Measurements from ENCODE around the gene KCNE4. TPM values are rescaled to one million over a fixed set of nuclear protein-coding genes. Genes with fewer than 3 reads are reported as not detected.
"Not testable (repeated sequence)": the region's sequence is repeated elsewhere in the genome, so short reads cannot be mapped to it uniquely, and the experiment has no call there.

KCNE4 gene
- polyA plus RNA-seq, 3 donors from 2014 or later: not detected

- H3K27ac Mint-ChIP-seq: no peak overlapping the region
- peaks cover 0 to 5% (median 0%) of the 10 kb centered on the region in 3 donors for H3K27me3 Mint-ChIP-seq (ENCODE audit: low read depth in 3 of 3)
- H3K36me3 Mint-ChIP-seq: no peaks in the 10 kb centered on the region
- H3K9me3 Mint-ChIP-seq: peaks cover 0 to 5% (median 1%) of the 10 kb centered on the region in 6 donors
- DNase-seq: no peak
- no peak overlapping the region for H3K4me3 Mint-ChIP-seq
- no peaks in the 10 kb centered on the region for H3K4me1 Mint-ChIP-seq
These were observed 24.6 kb downstream of the KCNE4 start for GRCh38 chr2:223076573-223076972.

- no peak overlapping the region for H3K27ac Mint-ChIP-seq
- H3K4me3 Mint-ChIP-seq: no peak overlapping the region
- H3K9me3 Mint-ChIP-seq: peaks cover 0 to 5% (median 1%) of the 10 kb centered on the region in 6 donors
These were observed 26.5 kb downstream of the KCNE4 start for GRCh38 chr2:223078482-223078881.

GRCh38 chr2:223079378-223079777 is 27.4 kb downstream of the KCNE4 start:
- Mint-ChIP-seq H3K36me3 (no peaks in the 10 kb centered on the region), H3K9me3 (peaks cover 0 to 5% (median 1%) of the 10 kb centered on the region in 6 donors), H3K4me1 (no peaks in the 10 kb centered on the region), H3K4me3 (no peak overlapping the region), H3K27me3 (ENCODE audit: low read depth in 3 of 3) (peaks cover 0 to 5% (median 0%) of the 10 kb centered on the region in 3 donors), H3K27ac (no peak overlapping the region)
- no peak for DNase-seq

More at GRCh38 chr2:223078482-223078881, 26.5 kb downstream of the KCNE4 start:
- no peak for DNase-seq
- no peaks in the 10 kb centered on the region for H3K4me1 Mint-ChIP-seq
- H3K36me3 Mint-ChIP-seq: no peaks in the 10 kb centered on the region
- peaks cover 0 to 5% (median 0%) of the 10 kb centered on the region in 3 donors for H3K27me3 Mint-ChIP-seq (ENCODE audit: low read depth in 3 of 3)

- H3K4me3 Mint-ChIP-seq: no peak overlapping the region
- no peaks in the 10 kb centered on the region for H3K36me3 Mint-ChIP-seq
- no peaks in the 10 kb centered on the region for H3K4me1 Mint-ChIP-seq
- H3K27me3 Mint-ChIP-seq (ENCODE audit: low read depth in 3 of 3): peaks cover 0 to 5% (median 1%) of the 10 kb centered on the region in 3 donors
- peaks cover 0 to 5% (median 1%) of the 10 kb centered on the region in 6 donors for H3K9me3 Mint-ChIP-seq
- H3K27ac Mint-ChIP-seq: no peak overlapping the region
- no peak for DNase-seq
These were observed 27.9 kb downstream of the KCNE4 start for GRCh38 chr2:223079925-223080324.

- not testable (repeated sequence) for H3K4me3 Mint-ChIP-seq; H3K36me3 Mint-ChIP-seq; H3K9me3 Mint-ChIP-seq; DNase-seq; H3K27ac Mint-ChIP-seq; H3K27me3 Mint-ChIP-seq (ENCODE audit: low read depth in 3 of 3); H3K4me1 Mint-ChIP-seq
These were observed 28.9 kb downstream of the KCNE4 start for GRCh38 chr2:223080790-223081360.

GRCh38 chr2:223081789-223082188 is 29.8 kb downstream of the KCNE4 start:
- no peak overlapping the region for H3K4me3 Mint-ChIP-seq
- no peaks in the 10 kb centered on the region for H3K4me1 Mint-ChIP-seq
- peaks cover 0 to 5% (median 1%) of the 10 kb centered on the region in 3 donors for H3K27me3 Mint-ChIP-seq (ENCODE audit: low read depth in 3 of 3)
- H3K27ac Mint-ChIP-seq: no peak overlapping the region
- peaks cover 0 to 3% (median under 1%) of the 10 kb centered on the region in 6 donors for H3K9me3 Mint-ChIP-seq
- no peaks in the 10 kb centered on the region for H3K36me3 Mint-ChIP-seq
- no peak for DNase-seq

- Mint-ChIP-seq H3K4me3 (no peak overlapping the region), H3K36me3 (no peaks in the 10 kb centered on the region), H3K27me3 (ENCODE audit: low read depth in 3 of 3) (peaks cover 0 to 5% (median 1%) of the 10 kb centered on the region in 3 donors), H3K27ac (no peak overlapping the region), H3K4me1 (no peaks in the 10 kb centered on the region), H3K9me3 (peaks cover 0 to 7% (median 0%) of the 10 kb centered on the region in 6 donors)
- DNase-seq: no peak
These were observed 30.7 kb downstream of the KCNE4 start for GRCh38 chr2:223082706-223083105.

- peak overlapping the region in 1 of 6 donors; percentile 26 for H3K27ac Mint-ChIP-seq
- DNase-seq: no peak
- H3K4me3 Mint-ChIP-seq: no peak overlapping the region
- H3K9me3 Mint-ChIP-seq: peaks cover 0 to 7% (median 0%) of the 10 kb centered on the region in 6 donors
- H3K4me1 Mint-ChIP-seq: no peaks in the 10 kb centered on the region
- no peaks in the 10 kb centered on the region for H3K36me3 Mint-ChIP-seq
- peaks cover 0 to 5% (median 1%) of the 10 kb centered on the region in 3 donors for H3K27me3 Mint-ChIP-seq (ENCODE audit: low read depth in 3 of 3)
These were observed 31.5 kb downstream of the KCNE4 start for GRCh38 chr2:223083402-223084070.

GRCh38 chr2:223084873-223085272 is 32.9 kb downstream of the KCNE4 start:
- no peak for DNase-seq
- H3K9me3 Mint-ChIP-seq: peaks cover 0 to 6% (median 0%) of the 10 kb centered on the region in 6 donors
- H3K27ac Mint-ChIP-seq: no peak overlapping the region
- H3K4me1 Mint-ChIP-seq: no peaks in the 10 kb centered on the region
- no peak overlapping the region for H3K4me3 Mint-ChIP-seq
- H3K36me3 Mint-ChIP-seq: no peaks in the 10 kb centered on the region
- H3K27me3 Mint-ChIP-seq (ENCODE audit: low read depth in 3 of 3): peaks cover 0 to 3% (median 1%) of the 10 kb centered on the region in 3 donors

- H3K4me3 Mint-ChIP-seq: no peak overlapping the region
- H3K36me3 Mint-ChIP-seq: no peaks in the 10 kb centered on the region
- peaks cover 0 to 1% (median 0%) of the 10 kb centered on the region in 3 donors for H3K27me3 Mint-ChIP-seq (ENCODE audit: low read depth in 3 of 3)
- DNase-seq: no peak
- H3K4me1 Mint-ChIP-seq: no peaks in the 10 kb centered on the region
- peaks cover 0 to 8% (median 0%) of the 10 kb centered on the region in 6 donors for H3K9me3 Mint-ChIP-seq
- H3K27ac Mint-ChIP-seq: no peak overlapping the region
These were observed 34.5 kb downstream of the KCNE4 start for GRCh38 chr2:223086370-223086981.

GRCh38 chr2:223087466-223087865 is 35.5 kb downstream of the KCNE4 start:
- H3K4me1 Mint-ChIP-seq: no peaks in the 10 kb centered on the region
- DNase-seq: no peak
- H3K27me3 Mint-ChIP-seq (ENCODE audit: low read depth in 3 of 3): peaks cover 0 to 1% (median 1%) of the 10 kb centered on the region in 3 donors
- H3K9me3 Mint-ChIP-seq: peaks cover 0 to 13% (median 0%) of the 10 kb centered on the region in 6 donors
- no peak overlapping the region for H3K4me3 Mint-ChIP-seq
- no peaks in the 10 kb centered on the region for H3K36me3 Mint-ChIP-seq
- H3K27ac Mint-ChIP-seq: no peak overlapping the region

GRCh38 chr2:223088866-223089265 is 36.9 kb downstream of the KCNE4 start:
- Mint-ChIP-seq H3K27ac (no peak overlapping the region), H3K27me3 (ENCODE audit: low read depth in 3 of 3) (peaks cover 0 to 1% (median 1%) of the 10 kb centered on the region in 3 donors), H3K36me3 (no peaks in the 10 kb centered on the region), H3K4me1 (no peaks in the 10 kb centered on the region), H3K9me3 (peaks cover 0 to 13% (median 0%) of the 10 kb centered on the region in 6 donors), H3K4me3 (no peak overlapping the region)
- no peak for DNase-seq

- Mint-ChIP-seq H3K27ac (no peak overlapping the region), H3K4me1 (no peaks in the 10 kb centered on the region), H3K9me3 (peaks cover 0 to 13% (median 0%) of the 10 kb centered on the region in 6 donors), H3K4me3 (no peak overlapping the region), H3K27me3 (ENCODE audit: low read depth in 3 of 3) (peaks cover 0 to 1% (median 0%) of the 10 kb centered on the region in 3 donors), H3K36me3 (no peaks in the 10 kb centered on the region)
- DNase-seq: no peak
These were observed 38.0 kb downstream of the KCNE4 start for GRCh38 chr2:223090039-223090438.
